IPS-18a (cell line): ENCODE results near the gene UBE2O.

Experiments used
- H3K27ac ChIP-seq: one replicate; pipeline ENCODE4 v1.5.1; 2013; ENCODE audit warnings: low read length
- H3K27me3 ChIP-seq: one replicate; pipeline ENCODE4 v1.6.1; 2013; ENCODE audit warnings: mild to moderate bottlenecking, low read length; ENCODE audit not compliant: control insufficient read depth, insufficient read depth
- H3K36me3 ChIP-seq: one replicate; pipeline ENCODE4 v1.6.1; 2013; ENCODE audit warnings: low read depth, low read length; ENCODE audit not compliant: control insufficient read depth
- H3K4me1 ChIP-seq: one replicate; pipeline ENCODE4 v1.6.1; 2013; ENCODE audit warnings: low read depth, low read length; ENCODE audit not compliant: control insufficient read depth
- H3K4me3 ChIP-seq: one replicate; pipeline ENCODE4 v1.5.1; 2013; ENCODE audit warnings: low read length
- H3K9ac ChIP-seq: one replicate; pipeline ENCODE4 v1.6.1; 2013; ENCODE audit warnings: mild to moderate bottlenecking, low read length, moderate library complexity
- H3K9me3 ChIP-seq: one replicate; pipeline ENCODE4 v1.6.1; 2013; ENCODE audit warnings: low read depth, low read length; ENCODE audit not compliant: control insufficient read depth

UBE2O gene

DNA sequence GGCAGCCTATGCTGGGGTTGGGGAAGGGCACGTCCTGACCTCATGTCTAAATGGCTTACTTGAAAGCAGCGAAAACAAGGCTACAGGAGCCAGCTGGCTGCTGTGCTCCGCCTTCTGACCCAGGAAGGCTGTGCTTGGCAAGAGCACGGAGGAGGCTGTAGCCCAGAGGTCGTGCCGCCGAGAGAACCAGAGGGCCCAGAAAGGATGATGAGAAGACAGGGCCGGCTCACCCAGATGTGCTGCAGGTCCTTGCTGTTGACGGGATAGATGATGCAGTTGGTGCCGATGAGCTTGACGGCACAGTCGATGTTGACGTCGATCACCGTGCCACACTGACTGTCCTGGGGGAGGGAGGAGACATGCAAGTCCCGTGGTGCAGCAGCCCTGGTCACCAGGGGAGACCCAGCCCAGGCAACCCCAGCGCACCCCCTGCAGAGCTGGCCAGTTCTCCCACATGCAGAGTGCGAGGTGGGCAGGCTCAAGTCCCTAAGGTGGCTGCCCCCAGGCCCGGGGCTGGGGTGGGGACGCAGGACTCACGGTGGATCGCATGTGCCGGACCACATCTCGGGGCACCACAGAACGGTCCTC, 47.9 kb downstream of the UBE2O start:
- Histone ChIP-seq H3K4me3 (no peak overlapping the region), H3K9ac (no peak overlapping the region), H3K27me3 (no peaks in the 10 kb centered on the region), H3K4me1 (no peaks in the 10 kb centered on the region), H3K27ac (no peak overlapping the region), H3K9me3 (no peaks in the 10 kb centered on the region), H3K36me3 (peaks cover 31% of the 10 kb centered on the region)

DNA sequence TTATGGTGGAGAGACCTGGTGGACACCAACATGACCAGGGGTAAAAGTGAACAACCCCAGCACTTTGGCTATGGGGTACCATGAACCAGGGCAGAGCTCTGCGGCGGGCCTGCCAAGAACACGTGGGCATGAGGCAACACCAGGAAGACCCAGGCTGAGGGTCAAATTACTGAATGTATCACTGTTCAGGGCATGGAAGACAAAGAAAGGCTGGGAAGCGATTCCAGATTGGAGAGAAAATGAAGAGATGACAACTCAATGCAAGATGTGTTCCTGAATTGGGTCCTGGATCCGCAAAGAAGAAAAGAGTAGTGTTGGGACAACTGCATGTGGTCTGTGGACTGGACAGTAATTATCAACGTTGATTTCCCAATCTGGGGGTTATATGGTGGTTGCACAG, 48.7 kb downstream of the UBE2O start:
- no peaks in the 10 kb centered on the region for H3K27me3 ChIP-seq
- H3K9me3 ChIP-seq, result no peaks in the 10 kb centered on the region
- no peak overlapping the region for H3K9ac ChIP-seq
- peaks cover 39% of the 10 kb centered on the region for H3K36me3 ChIP-seq
- no peak overlapping the region for H3K27ac ChIP-seq
- no peak overlapping the region for H3K4me3 ChIP-seq
- H3K4me1 ChIP-seq, result no peaks in the 10 kb centered on the region

DNA sequence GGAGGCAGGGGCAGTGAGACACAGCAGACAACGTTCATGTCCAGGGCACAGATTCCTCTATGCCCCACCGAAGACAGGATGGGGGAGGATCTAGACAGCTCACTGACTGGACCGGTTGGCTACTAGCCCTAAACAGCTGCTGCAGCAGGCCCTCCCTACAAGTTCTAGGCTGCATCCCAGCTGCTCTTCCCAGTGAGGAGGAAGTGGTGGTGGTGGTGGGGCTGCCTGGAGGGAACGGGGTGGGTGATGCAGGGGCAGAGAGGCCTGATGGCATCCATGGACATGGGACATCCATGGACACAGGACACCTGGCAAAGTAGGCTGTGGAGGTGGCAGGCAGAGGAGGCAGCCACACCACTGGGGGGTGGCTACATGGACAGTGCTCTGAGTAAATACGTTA, 50.2 kb downstream of the UBE2O start:
- Histone ChIP-seq H3K27me3 (no peaks in the 10 kb centered on the region), H3K27ac (no peak overlapping the region), H3K4me3 (no peak overlapping the region), H3K9ac (no peak overlapping the region), H3K9me3 (no peaks in the 10 kb centered on the region), H3K4me1 (no peaks in the 10 kb centered on the region), H3K36me3 (peaks cover 51% of the 10 kb centered on the region)

DNA sequence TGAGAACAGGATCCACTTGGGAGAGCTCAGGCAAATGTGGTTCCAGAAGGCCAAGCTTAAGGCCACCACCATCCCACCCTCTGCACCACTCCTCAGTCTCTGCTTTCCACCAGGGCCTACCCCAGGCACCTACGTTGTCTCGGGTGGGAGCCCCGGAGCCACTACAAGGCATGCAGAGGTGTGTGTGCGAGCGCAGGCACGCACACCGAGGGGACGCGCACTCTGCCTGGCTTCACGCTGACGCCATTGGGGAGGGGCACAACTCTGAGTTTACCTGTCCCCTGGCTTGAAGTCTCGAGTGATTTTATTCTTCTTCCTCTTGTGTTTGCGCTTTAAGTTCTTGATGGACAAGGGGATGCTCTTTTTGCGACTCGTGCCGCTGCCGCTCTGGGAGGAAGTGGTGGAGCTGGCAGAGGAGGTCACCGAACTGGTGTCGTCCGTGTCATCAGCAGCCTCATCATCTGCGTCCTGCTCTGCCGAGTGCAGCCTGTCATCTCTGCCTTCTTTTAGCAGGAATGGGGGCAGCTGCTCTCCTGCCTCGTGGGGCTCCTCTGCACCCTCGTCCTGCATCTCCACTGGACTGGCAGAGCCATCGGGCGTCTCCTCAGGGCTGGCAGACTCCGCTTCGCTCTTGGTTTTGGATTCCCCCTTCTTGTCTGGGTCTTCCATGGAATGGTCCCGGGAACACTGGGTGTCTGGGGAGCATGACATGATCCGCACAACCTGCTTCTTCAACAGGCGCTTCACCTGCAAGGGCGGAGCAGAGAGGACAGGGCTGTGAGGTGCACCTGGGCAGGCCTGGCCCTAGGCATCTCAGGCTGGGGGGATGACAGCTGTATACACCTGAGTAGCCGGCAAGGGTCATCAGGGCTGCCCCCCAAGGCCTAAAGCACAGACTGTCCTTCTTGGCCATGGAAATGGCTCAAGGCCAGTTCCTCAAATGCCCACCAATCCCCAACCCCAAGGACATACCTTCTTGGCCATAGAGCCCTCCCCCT, 53.5 kb downstream of the UBE2O start:
- no peak overlapping the region for H3K4me3 ChIP-seq
- no peak overlapping the region for H3K27ac ChIP-seq
- H3K9ac ChIP-seq, result no peak overlapping the region
- H3K4me1 ChIP-seq, result no peaks in the 10 kb centered on the region
- H3K9me3 ChIP-seq, result no peaks in the 10 kb centered on the region
- peaks cover 73% of the 10 kb centered on the region for H3K36me3 ChIP-seq
- no peaks in the 10 kb centered on the region for H3K27me3 ChIP-seq

DNA sequence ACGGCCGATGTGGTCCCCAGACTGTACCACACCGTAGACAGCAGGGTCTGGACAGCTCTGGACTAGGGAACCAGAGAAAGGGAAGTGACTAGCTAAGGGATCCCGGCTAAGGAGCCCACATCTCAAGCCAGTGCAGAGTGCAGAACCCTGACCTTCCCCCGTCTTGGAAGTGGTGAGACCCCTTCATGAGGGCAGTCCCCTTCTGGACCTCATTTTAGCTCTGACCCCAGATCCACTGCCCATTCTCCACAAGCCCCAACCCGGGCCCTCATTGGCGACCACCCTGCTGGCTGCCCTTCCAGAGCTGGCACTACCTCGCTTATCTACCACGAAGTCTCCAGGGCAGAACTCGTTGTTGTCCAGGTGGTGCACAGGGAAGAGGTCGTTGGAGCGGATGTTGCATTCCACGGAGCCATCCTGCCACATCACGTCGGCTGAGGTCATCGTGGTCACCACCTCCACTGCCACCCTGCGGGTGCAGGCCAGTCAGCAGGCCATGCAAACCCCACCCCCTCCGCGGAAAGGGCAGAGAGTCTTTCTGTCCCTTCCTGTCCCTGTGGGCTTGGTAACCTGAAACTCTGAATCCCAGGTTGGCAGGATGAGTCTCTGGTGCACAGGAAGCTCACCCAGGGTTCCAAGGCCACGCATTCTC, 54.3 kb downstream of the UBE2O start:
- no peaks in the 10 kb centered on the region for H3K4me1 ChIP-seq
- H3K36me3 ChIP-seq, result peaks cover 71% of the 10 kb centered on the region
- no peak overlapping the region for H3K4me3 ChIP-seq
- H3K27ac ChIP-seq, result no peak overlapping the region
- no peak overlapping the region for H3K9ac ChIP-seq
- no peaks in the 10 kb centered on the region for H3K9me3 ChIP-seq
- H3K27me3 ChIP-seq, result no peaks in the 10 kb centered on the region

DNA sequence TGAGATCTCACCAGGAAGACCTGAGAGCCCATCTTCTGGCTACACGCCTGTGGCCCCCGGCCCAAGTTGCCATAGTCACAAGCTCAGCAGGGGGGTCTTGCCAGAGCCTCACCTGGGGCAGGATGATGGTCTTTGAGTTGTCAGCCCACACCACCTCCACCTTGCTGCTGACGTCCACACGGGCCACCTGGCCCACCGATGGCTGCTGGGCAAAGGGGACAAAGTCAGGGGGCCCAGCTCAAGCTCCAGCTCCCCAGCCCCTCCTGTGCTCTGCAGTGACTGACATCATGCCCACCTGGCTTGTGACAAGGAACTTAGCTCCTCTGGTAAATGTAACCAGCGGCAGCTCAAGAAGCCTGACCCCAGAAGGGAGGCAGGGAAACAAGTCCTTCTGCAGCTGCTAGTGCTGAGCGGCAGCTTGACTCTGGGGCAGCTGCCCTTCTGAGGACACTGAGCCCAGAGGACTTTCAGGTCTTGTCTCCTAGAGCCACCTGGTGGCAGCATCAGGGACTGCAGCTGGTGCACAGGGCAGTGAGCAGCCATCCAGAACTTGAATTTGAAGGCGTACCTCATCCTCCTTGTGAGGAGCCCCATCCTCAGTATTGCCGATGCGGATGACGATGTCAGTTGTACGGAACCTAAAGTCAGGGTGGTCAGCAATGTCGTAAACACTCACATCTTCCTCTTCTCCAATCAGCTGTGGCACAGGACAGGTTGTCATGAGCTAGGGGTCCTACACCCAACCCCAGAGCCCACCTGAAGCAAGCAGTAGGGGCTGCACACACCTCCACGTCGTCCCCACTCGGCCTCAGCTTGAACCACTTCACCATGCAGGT, 55.0 kb downstream of the UBE2O start:
- no peak overlapping the region for H3K27ac ChIP-seq

DNA sequence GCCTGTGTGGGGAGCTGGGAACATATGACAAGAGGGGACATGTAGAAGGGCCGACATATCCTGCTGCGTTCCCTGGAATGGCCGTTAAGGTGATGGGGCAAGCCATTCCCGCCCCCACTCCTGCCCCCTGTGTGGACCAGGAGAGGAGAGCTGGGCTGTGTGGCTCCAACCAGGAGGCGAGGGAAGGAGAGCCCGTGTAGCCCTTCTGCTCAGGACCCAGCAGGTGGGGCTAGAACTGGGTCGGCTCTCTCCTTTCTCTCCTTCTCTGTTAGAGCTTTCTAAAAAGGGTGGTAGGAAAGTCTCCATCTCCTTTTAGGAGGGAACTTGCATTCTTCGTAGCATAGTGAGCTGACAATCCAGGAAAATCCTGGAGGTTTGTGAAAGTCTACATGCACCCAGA, 55.8 kb downstream of the UBE2O start:
- no peak overlapping the region for H3K9ac ChIP-seq
- no peaks in the 10 kb centered on the region for H3K4me1 ChIP-seq
- H3K4me3 ChIP-seq, result no peak overlapping the region
- H3K36me3 ChIP-seq, result peaks cover 66% of the 10 kb centered on the region
- no peaks in the 10 kb centered on the region for H3K27me3 ChIP-seq
- no peak overlapping the region for H3K27ac ChIP-seq
- no peaks in the 10 kb centered on the region for H3K9me3 ChIP-seq

More for the DNA sequence above, 55.0 kb downstream of the UBE2O start:
- Histone ChIP-seq H3K4me3 (no peak overlapping the region), H3K4me1 (no peaks in the 10 kb centered on the region), H3K27me3 (no peaks in the 10 kb centered on the region), H3K9ac (no peak overlapping the region), H3K9me3 (no peaks in the 10 kb centered on the region), H3K36me3 (peaks cover 71% of the 10 kb centered on the region)

DNA sequence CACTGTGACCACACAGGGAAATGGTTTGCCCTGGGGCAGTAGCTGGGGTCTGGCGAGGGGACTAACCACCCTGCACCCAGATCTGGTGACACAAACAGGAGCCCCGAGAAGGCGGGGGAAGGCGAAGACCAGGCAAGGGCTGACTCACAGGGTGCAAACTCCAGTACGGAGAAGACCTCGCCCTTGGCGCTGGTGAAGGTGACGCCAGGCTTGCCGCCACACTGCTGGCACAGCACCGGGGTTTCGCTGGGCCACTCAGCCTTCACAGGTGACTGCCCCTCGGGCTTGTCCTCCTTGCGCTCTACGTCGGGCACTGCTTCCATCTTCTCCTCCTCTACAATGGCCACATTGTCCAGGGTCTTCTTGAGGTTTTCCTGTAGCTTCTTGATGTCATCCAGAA, 57.0 kb downstream of the UBE2O start:
- H3K36me3 ChIP-seq, result peaks cover 63% of the 10 kb centered on the region

DNA sequence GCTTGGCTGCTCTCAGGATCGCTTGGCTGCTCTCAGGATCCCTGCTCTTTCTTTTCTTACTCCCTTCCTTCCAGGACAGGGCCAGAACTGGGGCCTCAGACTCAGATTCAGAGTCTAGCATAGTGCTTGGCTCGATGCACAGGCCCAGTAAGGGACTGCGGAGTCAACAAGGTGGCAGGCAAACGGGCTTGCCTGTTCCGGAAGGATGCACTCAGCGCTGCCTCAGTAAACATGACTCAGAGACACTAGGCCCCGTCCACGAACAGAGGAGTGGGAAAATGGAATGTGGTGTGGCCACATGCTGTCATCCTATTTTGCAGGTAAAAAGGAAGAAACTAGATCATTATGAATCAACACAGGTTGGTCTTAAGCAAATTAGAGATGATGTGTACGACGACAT, 58.8 kb downstream of the UBE2O start:
- no peak overlapping the region for H3K9ac ChIP-seq
- H3K4me1 ChIP-seq, result peaks cover 11% of the 10 kb centered on the region
- no peaks in the 10 kb centered on the region for H3K9me3 ChIP-seq
- no peak overlapping the region for H3K27ac ChIP-seq
- no peaks in the 10 kb centered on the region for H3K27me3 ChIP-seq
- peaks cover 47% of the 10 kb centered on the region for H3K36me3 ChIP-seq
- no peak overlapping the region for H3K4me3 ChIP-seq

More for the DNA sequence above, 57.0 kb downstream of the UBE2O start:
- no peaks in the 10 kb centered on the region for H3K4me1 ChIP-seq
- H3K4me3 ChIP-seq, result no peak overlapping the region
- no peak overlapping the region for H3K9ac ChIP-seq
- H3K27ac ChIP-seq, result no peak overlapping the region
- H3K9me3 ChIP-seq, result no peaks in the 10 kb centered on the region
- H3K27me3 ChIP-seq, result no peaks in the 10 kb centered on the region

DNA sequence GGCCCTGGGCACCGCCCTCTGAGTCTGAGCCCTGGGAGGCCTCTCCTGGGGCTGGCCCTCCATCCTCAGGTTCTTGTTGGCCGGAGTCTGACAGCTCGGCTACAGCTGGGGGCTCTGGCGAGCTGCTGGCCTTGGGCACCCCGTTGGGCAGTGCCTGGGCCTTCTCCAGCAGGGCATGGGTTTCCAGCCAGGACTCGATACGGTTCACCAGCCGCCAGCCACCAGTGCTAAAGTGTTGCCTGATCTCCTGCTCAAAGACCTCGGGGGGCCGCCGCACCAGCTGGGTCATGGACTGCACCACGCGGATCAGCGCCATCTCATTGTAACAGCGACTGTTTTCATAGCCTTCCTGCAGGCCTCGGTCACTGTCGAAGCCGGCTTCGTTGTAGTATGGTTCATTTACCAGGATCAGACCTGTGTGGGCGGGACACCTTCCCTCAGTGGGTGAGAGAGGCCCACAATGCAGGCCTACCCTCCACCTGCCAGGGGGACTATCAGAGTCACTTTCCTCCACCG, 61.7 kb downstream of the UBE2O start:
- Histone ChIP-seq H3K4me1 (peaks cover 15% of the 10 kb centered on the region), H3K9me3 (no peaks in the 10 kb centered on the region), H3K9ac (no peak overlapping the region), H3K4me3 (no peak overlapping the region), H3K36me3 (peaks cover 21% of the 10 kb centered on the region), H3K27me3 (peaks cover 3% of the 10 kb centered on the region), H3K27ac (no peak overlapping the region)

DNA sequence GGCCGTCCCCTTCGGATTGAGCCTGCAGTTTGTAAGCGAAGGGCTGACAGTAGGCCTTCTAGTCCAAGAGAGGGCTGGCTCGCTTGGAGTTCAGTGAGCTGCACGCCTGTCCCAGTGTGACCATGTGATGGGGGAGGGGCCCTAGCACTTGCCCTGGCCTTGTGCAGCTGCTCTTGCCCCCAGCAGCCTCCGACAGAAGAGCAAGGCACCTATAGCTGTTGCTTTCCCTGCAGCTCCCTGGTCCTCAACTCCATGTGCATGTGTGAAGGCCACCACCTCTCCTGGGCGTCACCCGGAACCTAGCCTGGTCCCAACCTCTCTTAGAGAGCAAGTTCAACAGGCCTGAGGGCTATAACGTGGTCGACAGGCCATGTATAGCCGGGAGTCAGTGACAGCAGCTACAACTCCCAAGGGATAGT, 62.9 kb downstream of the UBE2O start:
- H3K9me3 ChIP-seq, result no peaks in the 10 kb centered on the region
- H3K27ac ChIP-seq, result no peak overlapping the region
- peaks cover 15% of the 10 kb centered on the region for H3K4me1 ChIP-seq
- peaks cover 13% of the 10 kb centered on the region for H3K36me3 ChIP-seq
- peaks cover 15% of the 10 kb centered on the region for H3K27me3 ChIP-seq
- H3K4me3 ChIP-seq, result no peak overlapping the region
- no peak overlapping the region for H3K9ac ChIP-seq
